Neural cell (in vitro differentiated cells): ENCODE data around the gene FRMD1. TPM values are rescaled to one million over a fixed set of nuclear protein-coding genes. Genes with fewer than 3 reads are reported as not detected.
A peak's percentile ranks its signal among the peaks of the same experiment; 100 is the strongest.
"Not testable (repeated sequence)": the region's sequence is repeated elsewhere in the genome, so short reads cannot be mapped to it uniquely, and the experiment has no call there.

Experiments used
- H2AFZ ChIP-seq: fragments of 200-600, 300-800 bp; sonication (generic), shearing (Covaris generic); 2 replicates; pipeline ENCODE4 v1.6.0; 2014; ENCODE audit warnings: low read depth, mild to moderate bottlenecking, antibody characterized with exemption, low read length, moderate library complexity
- H3F3A ChIP-seq: fragments of 200-600 bp; shearing (Covaris generic); 2 replicates; pipeline ENCODE4 v1.6.1; 2016; ENCODE audit warnings: mild to moderate bottlenecking, moderate library complexity, mixed read lengths, antibody characterized with exemption, low read length; ENCODE audit not compliant: insufficient read depth, poor library complexity, severe bottlenecking
- H3K27ac ChIP-seq: fragments of 200-600, 300-800 bp; sonication (generic), shearing (Covaris generic); 2 replicates; pipeline ENCODE4 v1.5.1; 2014; ENCODE audit warnings: mild to moderate bottlenecking, low read length, moderate library complexity
- H3K27me3 ChIP-seq: fragments of 300-800, 200-600 bp; sonication (generic), shearing (Covaris generic); 2 replicates; pipeline ENCODE4 v1.6.0; 2014; ENCODE audit warnings: mild to moderate bottlenecking, low read depth, low read length, moderate library complexity; ENCODE audit not compliant: insufficient read depth
- H3K36me3 ChIP-seq: fragments of 300-800, 200-600 bp; sonication (generic), shearing (Covaris generic); 2 replicates; pipeline ENCODE4 v1.5.1; 2014; ENCODE audit warnings: mild to moderate bottlenecking, antibody characterized with exemption, low read length, moderate library complexity; ENCODE audit not compliant: insufficient read depth
- H3K4me2 ChIP-seq: fragments of 300-800, 200-600 bp; sonication (generic), shearing (Covaris generic); 2 replicates; pipeline ENCODE4 v1.6.0; 2014; ENCODE audit warnings: mild to moderate bottlenecking, low read length
- H3K4me3 ChIP-seq: fragments of 300-800, 200-600 bp; sonication (generic), shearing (Covaris generic); 2 replicates; pipeline ENCODE4 v1.5.1; 2014; ENCODE audit warnings: mild to moderate bottlenecking, low read length, moderate library complexity
- H3K79me2 ChIP-seq: fragments of 200-600 bp; shearing (Covaris generic); replicated peaks from 2 replicates; pipeline ENCODE4 v1.6.0; 2014; ENCODE audit warnings: mild to moderate bottlenecking, low read length, moderate library complexity; ENCODE audit not compliant: insufficient read depth
- H3K9ac ChIP-seq: fragments of 300-800, 200-600 bp; sonication (generic), shearing (Covaris generic); 2 replicates; pipeline ENCODE4 v1.6.1; 2016; ENCODE audit warnings: mild to moderate bottlenecking, low read length, mixed read lengths
- H3K9me2 ChIP-seq: fragments of 200-600 bp; shearing (Covaris generic); 2 replicates; pipeline ENCODE4 v1.6.1; 2016; ENCODE audit warnings: mild to moderate bottlenecking, low read length, mixed read lengths; ENCODE audit not compliant: insufficient read depth
- H3K9me3 ChIP-seq: fragments of 200-600, 300-800 bp; sonication (generic), shearing (Covaris generic); 2 replicates; pipeline ENCODE4 v1.6.1; 2016; ENCODE audit warnings: mild to moderate bottlenecking, mixed run types, low read length, moderate library complexity, mixed read lengths
- H4K20me1 ChIP-seq: fragments of 200-600 bp; shearing (Covaris generic); 2 replicates; pipeline ENCODE4 v1.6.1; 2016; ENCODE audit warnings: mild to moderate bottlenecking, mixed run types; ENCODE audit not compliant: insufficient read depth
- CTCF ChIP-seq: fragments of 450-650 bp; IDR thresholded peaks from 2 replicates; pipeline ENCODE4 v1.5.1; 2014; ENCODE audit warnings: antibody characterized with exemption, mild to moderate bottlenecking, moderate library complexity; ENCODE audit not compliant: poor library complexity, severe bottlenecking
- EP300 ChIP-seq: fragments of 450-650 bp; conservative IDR thresholded peaks from 2 replicates; pipeline ENCODE4 v1.6.1; 2014; ENCODE audit warnings: antibody characterized with exemption, mild to moderate bottlenecking, moderate library complexity; ENCODE audit not compliant: poor library complexity, severe bottlenecking
- EZH2 ChIP-seq: fragments of 200-600, 300-800 bp; shearing (Covaris generic), sonication (generic); IDR thresholded peaks from 2 replicates; pipeline ENCODE4 v1.6.1; 2014; ENCODE audit warnings: antibody characterized with exemption, low read length, borderline replicate concordance, mild to moderate bottlenecking; ENCODE audit not compliant: insufficient read depth, poor library complexity, severe bottlenecking
- MXI1 ChIP-seq: fragments of 450-650 bp; conservative IDR thresholded peaks from 2 replicates; pipeline ENCODE4 v1.6.1; 2014; ENCODE audit warnings: antibody characterized with exemption, mild to moderate bottlenecking; ENCODE audit not compliant: poor library complexity, severe bottlenecking
- POLR2AphosphoS5 ChIP-seq: IDR thresholded peaks from 2 replicates; pipeline ENCODE4 v1.6.1; 2012
- RAD21 ChIP-seq: fragments of 450-650 bp; conservative IDR thresholded peaks from 2 replicates; pipeline ENCODE4 v1.6.1; 2014; ENCODE audit warnings: antibody characterized with exemption, mild to moderate bottlenecking, moderate library complexity
- REST ChIP-seq: IDR thresholded peaks from 2 replicates; pipeline ENCODE4 v1.6.1; 2012; ENCODE audit warnings: borderline replicate concordance
- SMC3 ChIP-seq: fragments of 450-650 bp; conservative IDR thresholded peaks from 2 replicates; pipeline ENCODE4 v1.6.1; 2014; ENCODE audit warnings: antibody characterized with exemption, mild to moderate bottlenecking, moderate library complexity; ENCODE audit not compliant: poor library complexity
- TAF1 ChIP-seq: IDR thresholded peaks from 2 replicates; pipeline ENCODE4 v1.6.1; 2012; ENCODE audit warnings: low read depth
- polyA plus RNA-seq: library from polyadenylated mRNA; depleted of rRNA; stranded (reverse); fragments of >200 nt; gene quantifications from 2 replicates; pipeline ENCODE4 v1.2.3, GENCODE V29; 2014

Gene FRMD1
- polyA plus RNA-seq, 1 donor from 2014 or later = not detected

- Histone ChIP-seq H3K4me3 (no peak overlapping the region), H3K9ac (no peak overlapping the region), H3K27ac (no peak overlapping the region), H2AFZ (no peak overlapping the region), H3K4me2 (no peak overlapping the region), H3K36me3 (no peaks in the 10 kb centered on the region), H3K9me3 (no peaks in the 10 kb centered on the region), H3K9me2 (no peaks in the 10 kb centered on the region), H4K20me1 (no peaks in the 10 kb centered on the region), H3F3A (no peaks in the 10 kb centered on the region), H3K27me3 (no peaks in the 10 kb centered on the region), H3K79me2 (no peaks in the 10 kb centered on the region)
- TF ChIP-seq TAF1 = no peak
- TF ChIP-seq REST = peak; percentile 18
These were observed 653 bp downstream of the FRMD1 start for GRCh38 chr6:168078175-168078942.

GRCh38 chr6:168077401-168077800 is 1.6 kb downstream of the FRMD1 start:
- not testable (repeated sequence) for H3K9me3 ChIP-seq, H3K27ac ChIP-seq, H3K79me2 ChIP-seq, H3K36me3 ChIP-seq, H3K4me3 ChIP-seq, H3K9ac ChIP-seq, H3K27me3 ChIP-seq, H3K4me2 ChIP-seq, H2AFZ ChIP-seq, H3F3A ChIP-seq, H4K20me1 ChIP-seq, H3K9me2 ChIP-seq

- H3K9me2 ChIP-seq = no peaks in the 10 kb centered on the region
- H3K79me2 ChIP-seq = no peaks in the 10 kb centered on the region
- no peaks in the 10 kb centered on the region for H3K9me3 ChIP-seq
- no peak overlapping the region for H3K27ac ChIP-seq
- no peaks in the 10 kb centered on the region for H3K27me3 ChIP-seq
- H3F3A ChIP-seq = no peaks in the 10 kb centered on the region
- no peaks in the 10 kb centered on the region for H4K20me1 ChIP-seq
- no peak overlapping the region for H3K9ac ChIP-seq
- no peak overlapping the region for H3K4me2 ChIP-seq
- H3K4me3 ChIP-seq = no peak overlapping the region
- no peaks in the 10 kb centered on the region for H3K36me3 ChIP-seq
- TF ChIP-seq CTCF (no peak), POLR2AphosphoS5 (no peak), EZH2 (no peak), RAD21 (no peak), EP300 (no peak), REST (no peak), TAF1 (no peak), SMC3 (no peak), MXI1 (no peak)
- no peak overlapping the region for H2AFZ ChIP-seq
These were observed 3.2 kb downstream of the FRMD1 start for GRCh38 chr6:168075787-168076202.
